Activated naive CD8-positive, alpha-beta T cell treated with anti-CD3 and anti-CD28 coated beads, Interleukin-2, amount 50 U/mL, for 24 hours (primary cell): ENCODE results near the gene AOPEP.

Experiments
- ATAC-seq: fragments of 150-1000 bp; cut with Tn5 transposase; one replicate; pipeline ENCODE4 v1.10.0; 2021
- DNase-seq: peaks from one replicate; pipeline ENCODE4 v3.0.0; 2021
- H3K27ac Mint-ChIP-seq: one replicate; pipeline ENCODE4 v1.8.0; 2021; ENCODE audit warnings: mild to moderate bottlenecking, mixed read lengths
- H3K27me3 Mint-ChIP-seq: one replicate; pipeline ENCODE4 v1.8.0; 2021; ENCODE audit warnings: mixed read lengths
- H3K36me3 Mint-ChIP-seq: one replicate; pipeline ENCODE4 v1.8.0; 2021; ENCODE audit warnings: low read depth, mixed read lengths
- H3K4me1 Mint-ChIP-seq: one replicate; pipeline ENCODE4 v1.8.0; 2021; ENCODE audit warnings: mixed read lengths
- H3K4me3 Mint-ChIP-seq: one replicate; pipeline ENCODE4 v1.8.0; 2021; ENCODE audit warnings: mild to moderate bottlenecking, moderate library complexity, mixed read lengths
- H3K9me3 Mint-ChIP-seq: one replicate; pipeline ENCODE4 v1.8.0; 2021; ENCODE audit warnings: mixed read lengths

Gene AOPEP

GRCh38 chr9:95105519-95106287 lies 379.2 kb downstream of the AOPEP start:
- no peaks in the 10 kb centered on the region for H3K27me3 Mint-ChIP-seq
- H3K4me3 Mint-ChIP-seq: no peak overlapping the region
- no peaks in the 10 kb centered on the region for H3K9me3 Mint-ChIP-seq
- no peak overlapping the region for H3K27ac Mint-ChIP-seq
- no peak for ATAC-seq
- no peaks in the 10 kb centered on the region for H3K4me1 Mint-ChIP-seq
- DNase-seq: no peak
- peaks cover 3% of the 10 kb centered on the region for H3K36me3 Mint-ChIP-seq

GRCh38 chr9:95107001-95107749 lies 380.7 kb downstream of the AOPEP start:
- H3K27ac Mint-ChIP-seq: no peak overlapping the region
- no peak overlapping the region for H3K4me3 Mint-ChIP-seq
- DNase-seq (no peak), ATAC-seq (no peak)
- peaks cover 3% of the 10 kb centered on the region for H3K36me3 Mint-ChIP-seq
- no peaks in the 10 kb centered on the region for H3K4me1 Mint-ChIP-seq
- H3K9me3 Mint-ChIP-seq: no peaks in the 10 kb centered on the region
- no peaks in the 10 kb centered on the region for H3K27me3 Mint-ChIP-seq

- H3K4me1 Mint-ChIP-seq: no peaks in the 10 kb centered on the region
- no peak overlapping the region for H3K27ac Mint-ChIP-seq
- ATAC-seq (no peak), DNase-seq (no peak)
- H3K4me3 Mint-ChIP-seq: no peak overlapping the region
- no peaks in the 10 kb centered on the region for H3K9me3 Mint-ChIP-seq
- H3K27me3 Mint-ChIP-seq: no peaks in the 10 kb centered on the region
- peaks cover 3% of the 10 kb centered on the region for H3K36me3 Mint-ChIP-seq
Measured at GRCh38 chr9:95107976-95108375, 381.5 kb downstream of the AOPEP start.

GRCh38 chr9:95108777-95109176 lies 382.3 kb downstream of the AOPEP start:
- Mint-ChIP-seq H3K4me1 (no peaks in the 10 kb centered on the region), H3K36me3 (peaks cover 3% of the 10 kb centered on the region), H3K4me3 (no peak overlapping the region), H3K27ac (no peak overlapping the region), H3K9me3 (no peaks in the 10 kb centered on the region), H3K27me3 (no peaks in the 10 kb centered on the region)
- DNase-seq (no peak), ATAC-seq (no peak)

GRCh38 chr9:95109456-95109855 lies 383.0 kb downstream of the AOPEP start:
- Mint-ChIP-seq H3K9me3 (no peaks in the 10 kb centered on the region), H3K4me3 (no peak overlapping the region), H3K27me3 (no peaks in the 10 kb centered on the region), H3K36me3 (peaks cover 3% of the 10 kb centered on the region), H3K4me1 (no peaks in the 10 kb centered on the region), H3K27ac (no peak overlapping the region)
- no peak for ATAC-seq
- no peak for DNase-seq

- H3K4me3 Mint-ChIP-seq: no peak overlapping the region
- ATAC-seq (no peak), DNase-seq (no peak)
- H3K36me3 Mint-ChIP-seq: peaks cover 1% of the 10 kb centered on the region
- H3K9me3 Mint-ChIP-seq: no peaks in the 10 kb centered on the region
- no peak overlapping the region for H3K27ac Mint-ChIP-seq
- H3K27me3 Mint-ChIP-seq: no peaks in the 10 kb centered on the region
- no peaks in the 10 kb centered on the region for H3K4me1 Mint-ChIP-seq
Measured at GRCh38 chr9:95110921-95111525, 384.5 kb downstream of the AOPEP start.

GRCh38 chr9:95111716-95112115 lies 385.2 kb downstream of the AOPEP start:
- ATAC-seq (no peak), DNase-seq (no peak)
- H3K27me3 Mint-ChIP-seq: no peaks in the 10 kb centered on the region
- H3K9me3 Mint-ChIP-seq: no peaks in the 10 kb centered on the region
- no peak overlapping the region for H3K4me3 Mint-ChIP-seq
- H3K27ac Mint-ChIP-seq: no peak overlapping the region
- peaks cover 1% of the 10 kb centered on the region for H3K36me3 Mint-ChIP-seq
- no peaks in the 10 kb centered on the region for H3K4me1 Mint-ChIP-seq

- H3K27ac Mint-ChIP-seq: no peak overlapping the region
Measured at GRCh38 chr9:95112436-95113280, 386.2 kb downstream of the AOPEP start.

GRCh38 chr9:95115104-95115503 lies 388.6 kb downstream of the AOPEP start:
- Mint-ChIP-seq H3K27ac (no peak overlapping the region), H3K4me1 (no peaks in the 10 kb centered on the region), H3K27me3 (no peaks in the 10 kb centered on the region), H3K9me3 (no peaks in the 10 kb centered on the region), H3K36me3 (no peaks in the 10 kb centered on the region), H3K4me3 (no peak overlapping the region)
- ATAC-seq: no peak
- DNase-seq: no peak

More at GRCh38 chr9:95112436-95113280, 386.2 kb downstream of the AOPEP start:
- Mint-ChIP-seq H3K9me3 (no peaks in the 10 kb centered on the region), H3K27me3 (no peaks in the 10 kb centered on the region), H3K4me3 (no peak overlapping the region), H3K4me1 (no peaks in the 10 kb centered on the region), H3K36me3 (no peaks in the 10 kb centered on the region)
- no peak for ATAC-seq
- no peak for DNase-seq

- H3K27ac Mint-ChIP-seq: no peak overlapping the region
- no peak for ATAC-seq
- no peaks in the 10 kb centered on the region for H3K27me3 Mint-ChIP-seq
- no peak overlapping the region for H3K4me3 Mint-ChIP-seq
- DNase-seq: no peak
- H3K36me3 Mint-ChIP-seq: no peaks in the 10 kb centered on the region
- H3K4me1 Mint-ChIP-seq: no peaks in the 10 kb centered on the region
- no peaks in the 10 kb centered on the region for H3K9me3 Mint-ChIP-seq
Measured at GRCh38 chr9:95116002-95116807, 389.7 kb downstream of the AOPEP start.

GRCh38 chr9:95116808-95117204 lies 390.3 kb downstream of the AOPEP start:
- H3K27ac Mint-ChIP-seq: no peak overlapping the region
- ATAC-seq (no peak), DNase-seq (no peak)
- no peak overlapping the region for H3K4me3 Mint-ChIP-seq
- no peaks in the 10 kb centered on the region for H3K36me3 Mint-ChIP-seq
- no peaks in the 10 kb centered on the region for H3K9me3 Mint-ChIP-seq
- no peaks in the 10 kb centered on the region for H3K27me3 Mint-ChIP-seq
- no peaks in the 10 kb centered on the region for H3K4me1 Mint-ChIP-seq

GRCh38 chr9:95118596-95118995 lies 392.1 kb downstream of the AOPEP start:
- no peak overlapping the region for H3K27ac Mint-ChIP-seq
- H3K9me3 Mint-ChIP-seq: no peaks in the 10 kb centered on the region
- DNase-seq (no peak), ATAC-seq (no peak)
- no peaks in the 10 kb centered on the region for H3K36me3 Mint-ChIP-seq
- no peaks in the 10 kb centered on the region for H3K27me3 Mint-ChIP-seq
- no peaks in the 10 kb centered on the region for H3K4me1 Mint-ChIP-seq
- no peak overlapping the region for H3K4me3 Mint-ChIP-seq

- H3K27ac Mint-ChIP-seq: no peak overlapping the region
- H3K4me3 Mint-ChIP-seq: no peak overlapping the region
- ATAC-seq: no peak
- H3K27me3 Mint-ChIP-seq: no peaks in the 10 kb centered on the region
- H3K36me3 Mint-ChIP-seq: no peaks in the 10 kb centered on the region
- no peaks in the 10 kb centered on the region for H3K9me3 Mint-ChIP-seq
- DNase-seq: no peak
- H3K4me1 Mint-ChIP-seq: no peaks in the 10 kb centered on the region
Measured at GRCh38 chr9:95120781-95121370, 394.4 kb downstream of the AOPEP start.
